K562 (cell line): ENCODE measurements around the gene PPCDC. TPM values are rescaled to one million over a fixed set of nuclear protein-coding genes. Genes with fewer than 3 reads are reported as not detected.

Experiments
- ATF7 ChIP-seq: fragments of 450-650 bp; IDR thresholded peaks from 2 replicates; pipeline ENCODE4 v1.7.1; 2014; ENCODE audit warnings: mild to moderate bottlenecking, moderate library complexity
- HDAC8 ChIP-seq: fragments of 450-650 bp; IDR thresholded peaks from 2 replicates; pipeline ENCODE4 v1.6.1; 2016; ENCODE audit warnings: mild to moderate bottlenecking, missing genetic modification characterization, moderate library complexity, missing compliant biosample characterization
- NELFE ChIP-seq: IDR thresholded peaks from 2 replicates; pipeline ENCODE4 v1.6.1; 2011; ENCODE audit warnings: mild to moderate bottlenecking; ENCODE audit not compliant: insufficient read depth, insufficient read length
- OTX1 ChIP-seq: fragments of 450-650 bp; formaldehyde crosslinking; IDR thresholded peaks from 2 replicates; pipeline ENCODE4 v1.4.0; 2022; ENCODE audit warnings: mild to moderate bottlenecking
- POLR2AphosphoS5 ChIP-seq: IDR thresholded peaks from 2 replicates; pipeline ENCODE4 v1.6.1; 2011; ENCODE audit warnings: mild to moderate bottlenecking, low read depth, low read length, moderate library complexity; ENCODE audit not compliant: control insufficient read depth, insufficient read depth
- PURB ChIP-seq: sonication (generic); formaldehyde crosslinking; IDR thresholded peaks from 2 replicates; pipeline ENCODE4 v1.9.0; 2021; ENCODE audit warnings: low read depth, mild to moderate bottlenecking, missing genetic modification reagents
- RHOXF2B ChIP-seq: fragments of 250-450 bp; sonication (Bioruptor Pico); conservative IDR thresholded peaks from 2 replicates; pipeline ENCODE4 v1.5.1; 2021
- RNF2 ChIP-seq: sonication (generic); IDR thresholded peaks from 2 replicates; pipeline ENCODE4 v1.6.1; 2016
- RREB1 ChIP-seq: fragments of 250-450 bp; sonication (Bioruptor Pico); IDR thresholded peaks from 2 replicates; pipeline ENCODE4 v1.4.0; 2020
- STAG1 ChIP-seq: sonication (generic); formaldehyde crosslinking; IDR thresholded peaks from 2 replicates; pipeline ENCODE4 v1.5.0; 2020; ENCODE audit warnings: missing genetic modification reagents, borderline replicate concordance
- TEAD2 ChIP-seq: fragments of 450-650 bp; IDR thresholded peaks from 2 replicates; pipeline ENCODE4 v1.6.1; 2016; ENCODE audit warnings: missing genetic modification characterization, control low read depth, missing compliant biosample characterization
- ZBTB11 ChIP-seq, 3 experiments: fragments of 200-800 bp in 1 of 3; fragments of 250-450 bp in 1 of 3; fragments of 450-650 bp in 1 of 3; sonication (Bioruptor Pico) in 1 of 3; sonication (Bioruptor generic) in 1 of 3; formaldehyde crosslinking in 1 of 3; IDR thresholded peaks; 2 replicates each; pipeline versions ENCODE4 v1.6.1 to v1.8.0; 2016 to 2022; ENCODE audit warnings: mild to moderate bottlenecking in 2 of 3, missing genetic modification characterization in 2 of 3, missing compliant biosample characterization in 1 of 3, moderate library complexity in 1 of 3
- ZNF121 ChIP-seq: sonication (generic); formaldehyde crosslinking; conservative IDR thresholded peaks from 2 replicates; pipeline ENCODE4 v1.8.0; 2022; ENCODE audit warnings: missing genetic modification reagents
- ZNF589 ChIP-seq: fragments of 200-800 bp; sonication (Bioruptor generic); IDR thresholded peaks from 2 replicates; pipeline ENCODE4 v1.6.1; 2016; ENCODE audit warnings: low read depth, missing genetic modification characterization, missing compliant biosample characterization
- polyA plus RNA-seq, 8 experiments: library from polyadenylated mRNA; depleted of rRNA in 4 of 8; stranded (reverse) in 5 of 8; unstranded in 3 of 8; fragments of >200 nt; fragmentation: Nextera tagmentation in 2 of 8; fragmentation: Illumina TruSeq in 1 of 8; extraction: Ambion mirVana in 2 of 8; extraction: Trizol in 1 of 8; gene quantifications; 2 replicates each; pipeline versions ENCODE4 v1.2.1 to v1.2.3, GENCODE V29; 2011 to 2014; ENCODE audit warnings: inconsistent platforms in 1 of 8, missing spikeins in 1 of 8
- total RNA-seq, 7 experiments: library from RNA; depleted of rRNA in 6 of 7; stranded (reverse); fragments of >200 nt in 6 of 7; fragmentation: Illumina TruSeq in 2 of 7; extraction: Trizol in 2 of 7; gene quantifications; 2 replicates each; pipeline versions ENCODE4 v1.2.1 to v1.2.3, GENCODE V29; 2011 to 2021; ENCODE audit warnings: low replicate concordance in 1 of 7
- TF ChIP-seq, protein P1 (sequence below), 2 experiments: fragments of 250-450 bp in 1 of 2; fragments of 450-650 bp in 1 of 2; sonication (Bioruptor Pico) in 1 of 2; IDR thresholded peaks; 2 replicates each; pipeline versions ENCODE4 v1.6.1 to v1.8.0; 2016 to 2021; ENCODE audit warnings: mild to moderate bottlenecking in 2 of 2, moderate library complexity in 2 of 2, missing compliant biosample characterization in 1 of 2, missing genetic modification characterization in 1 of 2

The PPCDC gene
- total and polyA plus RNA-seq, 9 of the 15 experiments (the other 6 are each of a cell fraction or from before 2014, with no cell fraction given) = 10.9 to 53.6 (median 16.7) TPM

GRCh38 chr15:75023181-75023871 lies at the start of gene PPCDC (continued):
- no peak for TF ChIP-seq RREB1
- peak in 1 of 3 experiments; percentile 66; a peak in 1 of 6 replicates for TF ChIP-seq ZBTB11 (CRISPR knock-in tag; IDR thresholded peaks at IDR 0.05)
- TF ChIP-seq HDAC8 (tag) = no peak
- TF ChIP-seq TEAD2 (tag) = no peak
- 0 out of 2 replicates have a peak, but pooled peaks have one; percentile 19 for TF ChIP-seq ATF7
- no peak for TF ChIP-seq STAG1 (CRISPR knock-in tag)
- no peak for TF ChIP-seq ZNF589 (CRISPR knock-in tag)
- 0 out of 2 replicates have a peak, but pooled peaks have one; percentile 29 for TF ChIP-seq RNF2
- no peak for TF ChIP-seq ZNF121 (CRISPR knock-in tag)
- TF ChIP-seq OTX1 = no peak
- peak; percentile 70; the same call in 1 of the 2 replicates for TF ChIP-seq RHOXF2B (CRISPR knock-in tag)
- TF ChIP-seq POLR2AphosphoS5 = peak; percentile 95
- TF ChIP-seq, protein P1, sequence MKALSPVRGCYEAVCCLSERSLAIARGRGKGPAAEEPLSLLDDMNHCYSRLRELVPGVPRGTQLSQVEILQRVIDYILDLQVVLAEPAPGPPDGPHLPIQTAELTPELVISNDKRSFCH (CRISPR knock-in tag; IDR thresholded peaks at IDR 0.05) = no peak
- TF ChIP-seq, protein P1 (tag; IDR thresholded peaks at IDR 0.05) = no peak
- no peak for TF ChIP-seq PURB (CRISPR knock-in tag)
- TF ChIP-seq NELFE = peak; percentile 32
